TTC549 (cell line): ENCODE measurements around the gene ARPC2.
A peak's percentile ranks its signal among the peaks of the same experiment; 100 is the strongest.

ENCODE experiments used
- FAIRE-seq: peaks from 2 replicates; lab custom pipeline; 2012; peaks lifted over from hg19 to GRCh38; lab: Jason Lieb, UNC

Gene ARPC2

GRCh38 chr2:218290316-218291261 is 73.6 kb downstream of the ARPC2 start:
- no peak for FAIRE-seq

GRCh38 chr2:218291318-218292047 is 74.5 kb downstream of the ARPC2 start:
- no peak for FAIRE-seq

GRCh38 chr2:218292048-218293014 is 75.3 kb downstream of the ARPC2 start, which contains the start of gene TMBIM1:
TMBIM1 (minus strand) TSS chr2:218292503; CDS start chr2:218282141, 10,362 bp downstream.
- FAIRE-seq: no peak

GRCh38 chr2:218293715-218294429 is 76.9 kb downstream of the ARPC2 start:
- no peak for FAIRE-seq

- no peak for FAIRE-seq
Measured at GRCh38 chr2:218294430-218295022, 77.5 kb downstream of the ARPC2 start.

- no peak for FAIRE-seq
Measured at GRCh38 chr2:218295029-218295428, 78.0 kb downstream of the ARPC2 start.

- FAIRE-seq: no peak
Measured at GRCh38 chr2:218296200-218296599, 79.2 kb downstream of the ARPC2 start.

GRCh38 chr2:218296847-218297246 is 79.9 kb downstream of the ARPC2 start:
- FAIRE-seq: no peak

- FAIRE-seq: no peak
Measured at GRCh38 chr2:218298314-218298875, 81.4 kb downstream of the ARPC2 start.

- FAIRE-seq: no peak
Measured at GRCh38 chr2:218300141-218300540, 83.2 kb downstream of the ARPC2 start.

GRCh38 chr2:218301176-218301819 is 84.3 kb downstream of the ARPC2 start:
- FAIRE-seq: peak; percentile 84
